PC-9 (cell line): ENCODE data around the gene CALB2. TPM values are rescaled to one million over a fixed set of nuclear protein-coding genes. Genes with fewer than 3 reads are reported as not detected.

Experiments used
- BruUV-seq: library from RNA; stranded (reverse); fragments of 400-500 nt; replicated peaks from 2 replicates; lab custom pipeline; 2021; lab: Mats Ljungman, UMichigan
- CTCF ChIA-PET: fragments of 300-600 bp; sonication (Branson Sonifier 250); formaldehyde crosslinking; loops from one replicate; lab custom pipeline; 2022; ENCODE audit warnings: antibody characterized with exemption; lab: Charles Lee
- POLR2A ChIA-PET: fragments of 300-600 bp; sonication (Branson Sonifier 250); formaldehyde crosslinking; loops from one replicate; lab custom pipeline; 2022; ENCODE audit warnings: antibody characterized with exemption; ENCODE audit not compliant: unreplicated experiment; lab: Charles Lee
- DNase-seq, 2 experiments: peaks; one replicate each; pipeline versions ENCODE4 v3.0.0 to v3.0.0-alpha.2; 2015 to 2022; ENCODE audit warnings: mixed read lengths in 1 of 2
- H2AFZ ChIP-seq: fragments of 200-600 bp; sonication (generic); 2 replicates; pipeline ENCODE4 v1.8.1; 2017; ENCODE audit warnings: antibody characterized with exemption
- H3F3A ChIP-seq: fragments of 200-600 bp; sonication (generic); 2 replicates; pipeline ENCODE4 v1.8.1; 2017; ENCODE audit warnings: antibody characterized with exemption, mild to moderate bottlenecking, low read depth; ENCODE audit not compliant: insufficient read depth
- H3K27ac ChIP-seq: fragments of 200-600 bp; sonication (generic); 2 replicates; pipeline ENCODE4 v1.6.1; 2016; ENCODE audit warnings: mixed run types
- H3K27me3 ChIP-seq: fragments of 200-600 bp; sonication (generic); 2 replicates; pipeline ENCODE4 v1.6.1; 2016; ENCODE audit warnings: low read depth, mixed run types; ENCODE audit not compliant: insufficient read depth
- H3K36me3 ChIP-seq: fragments of 200-600 bp; sonication (generic); 2 replicates; pipeline ENCODE4 v1.6.1; 2016; ENCODE audit warnings: low read depth, mixed run types
- H3K4me1 ChIP-seq: fragments of 200-600 bp; sonication (generic); replicated peaks from 2 replicates; pipeline ENCODE4 v1.6.1; 2016; ENCODE audit warnings: mixed run types; ENCODE audit not compliant: insufficient read depth
- H3K4me2 ChIP-seq: fragments of 200-600 bp; sonication (generic); 2 replicates; pipeline ENCODE4 v1.6.1; 2017; ENCODE audit warnings: mixed run types
- H3K4me3 ChIP-seq: fragments of 200-600 bp; sonication (generic); 2 replicates; pipeline ENCODE4 v1.6.1; 2016; ENCODE audit warnings: mixed run types
- H3K79me2 ChIP-seq: fragments of 200-600 bp; sonication (generic); 2 replicates; pipeline ENCODE4 v1.6.1; 2017; ENCODE audit warnings: low read depth, mixed run types
- H3K9me2 ChIP-seq: fragments of 200-600 bp; sonication (generic); 2 replicates; pipeline ENCODE4 v1.8.1; 2017; ENCODE audit warnings: mild to moderate bottlenecking; ENCODE audit not compliant: insufficient read depth
- H3K9me3 ChIP-seq: fragments of 200-600 bp; sonication (generic); 2 replicates; pipeline ENCODE4 v1.8.1; 2016; ENCODE audit warnings: low read depth; ENCODE audit not compliant: insufficient read depth
- H4K20me1 ChIP-seq: fragments of 200-600 bp; sonication (generic); 2 replicates; pipeline ENCODE4 v1.8.1; 2017; ENCODE audit not compliant: insufficient read depth
- EZH2 ChIP-seq: fragments of 200-600 bp; sonication (generic); IDR thresholded peaks from 2 replicates; pipeline ENCODE4 v1.8.0; 2017; ENCODE audit warnings: antibody characterized with exemption, low read depth
- intact Hi-C: fragments of 100-400 bp; cut with micrococcal nuclease; formaldehyde crosslinking; loops from one replicate; pipeline ENCODE4 v1.10.0; 2022; ENCODE audit not compliant: unreplicated experiment
- total RNA-seq: library from RNA; stranded (reverse); gene quantifications from 2 replicates; pipeline ENCODE4 v1.2.3, GENCODE V29; 2021
- TF ChIP-seq, protein P1 (sequence below): fragments of 200-600 bp; sonication (generic); conservative IDR thresholded peaks from 2 replicates; pipeline ENCODE4 v1.6.1; 2017; ENCODE audit warnings: mixed run types, antibody characterized with exemption, mild to moderate bottlenecking, moderate library complexity

Gene CALB2
- total RNA-seq, 1 experiment from 2014 or later: 135 TPM

DNA sequence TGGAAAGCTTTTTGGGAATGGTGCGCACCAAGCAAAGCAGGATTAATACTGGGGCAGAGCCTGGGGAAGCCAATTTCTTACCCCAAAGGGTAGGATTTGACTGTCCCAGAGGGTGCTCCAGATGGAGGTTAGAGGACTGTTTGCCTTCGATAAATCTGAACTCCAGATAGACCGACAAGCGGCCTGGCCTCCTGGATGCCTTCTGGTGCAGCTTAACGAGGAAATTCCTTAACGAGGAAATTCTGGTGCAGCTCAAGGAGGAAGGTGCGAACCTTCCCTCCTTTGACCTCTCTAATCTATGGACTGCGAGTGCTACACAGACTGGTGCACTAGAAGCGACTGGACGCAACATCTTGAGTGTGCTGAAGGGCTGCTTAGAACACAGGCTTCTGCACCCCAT lies 6.5 kb downstream of the CALB2 start:
- H3K27me3 ChIP-seq: no peaks in the 10 kb centered on the region
- POLR2A ChIA-PET: no interaction called here
- peaks cover 22% of the 10 kb centered on the region for H3K4me1 ChIP-seq
- no peaks in the 10 kb centered on the region for H3K9me3 ChIP-seq
- intact Hi-C loops: no loop called here
- peaks cover 82% of the 10 kb centered on the region for H4K20me1 ChIP-seq
- peaks cover 83% of the 10 kb centered on the region for H3K79me2 ChIP-seq
- no TSS peak for BruUV-seq
- CTCF ChIA-PET: no interaction called here
- no peak overlapping the region for H3K27ac ChIP-seq
- TF ChIP-seq, protein P1, sequence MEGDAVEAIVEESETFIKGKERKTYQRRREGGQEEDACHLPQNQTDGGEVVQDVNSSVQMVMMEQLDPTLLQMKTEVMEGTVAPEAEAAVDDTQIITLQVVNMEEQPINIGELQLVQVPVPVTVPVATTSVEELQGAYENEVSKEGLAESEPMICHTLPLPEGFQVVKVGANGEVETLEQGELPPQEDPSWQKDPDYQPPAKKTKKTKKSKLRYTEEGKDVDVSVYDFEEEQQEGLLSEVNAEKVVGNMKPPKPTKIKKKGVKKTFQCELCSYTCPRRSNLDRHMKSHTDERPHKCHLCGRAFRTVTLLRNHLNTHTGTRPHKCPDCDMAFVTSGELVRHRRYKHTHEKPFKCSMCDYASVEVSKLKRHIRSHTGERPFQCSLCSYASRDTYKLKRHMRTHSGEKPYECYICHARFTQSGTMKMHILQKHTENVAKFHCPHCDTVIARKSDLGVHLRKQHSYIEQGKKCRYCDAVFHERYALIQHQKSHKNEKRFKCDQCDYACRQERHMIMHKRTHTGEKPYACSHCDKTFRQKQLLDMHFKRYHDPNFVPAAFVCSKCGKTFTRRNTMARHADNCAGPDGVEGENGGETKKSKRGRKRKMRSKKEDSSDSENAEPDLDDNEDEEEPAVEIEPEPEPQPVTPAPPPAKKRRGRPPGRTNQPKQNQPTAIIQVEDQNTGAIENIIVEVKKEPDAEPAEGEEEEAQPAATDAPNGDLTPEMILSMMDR: no peak
- TF ChIP-seq EZH2: no peak
- no peak overlapping the region for H3K4me2 ChIP-seq
- H3F3A ChIP-seq: peaks cover 37% of the 10 kb centered on the region; the same call in 1 of the 2 replicates
- peaks cover 58% of the 10 kb centered on the region for H3K36me3 ChIP-seq
- H2AFZ ChIP-seq: no peak overlapping the region
- no peaks in the 10 kb centered on the region for H3K9me2 ChIP-seq
- H3K4me3 ChIP-seq: no peak overlapping the region
- DNase-seq: no peak

DNA sequence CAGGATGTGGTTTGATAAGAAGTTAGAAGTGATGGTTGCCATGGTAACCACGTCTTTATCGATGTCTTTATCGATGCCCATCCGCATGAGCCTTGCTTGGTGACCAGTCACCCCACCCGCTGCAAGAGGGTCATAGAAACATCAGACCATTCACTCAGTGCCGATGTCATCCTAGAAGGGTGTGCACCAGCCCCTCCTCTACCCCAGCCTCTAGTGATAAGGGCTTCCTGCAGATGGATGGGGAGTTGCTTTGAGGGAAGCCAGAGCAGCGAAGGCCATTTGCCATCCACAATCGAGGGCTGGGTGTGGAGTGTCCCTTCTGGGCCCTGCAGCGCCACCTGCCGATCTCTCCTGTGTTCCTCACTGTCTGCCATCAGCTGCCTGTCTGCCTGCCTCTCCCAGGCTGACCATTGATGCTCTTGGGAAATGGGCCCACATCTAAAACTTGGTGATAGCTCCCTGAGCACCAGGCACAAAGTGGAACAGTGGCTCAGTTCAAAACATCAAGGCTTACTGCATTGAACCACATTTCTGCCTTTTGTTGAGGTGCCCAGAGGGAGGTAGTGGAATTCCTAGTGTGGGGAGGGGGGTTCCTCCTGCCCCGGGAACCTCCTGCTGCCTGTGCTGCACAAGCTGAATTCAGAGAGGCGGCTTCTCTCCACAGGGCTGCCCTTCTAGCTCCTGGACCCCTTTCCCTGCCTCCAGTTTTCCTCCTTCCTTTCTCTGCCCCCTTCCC lies 8.9 kb downstream of the CALB2 start:
- Histone ChIP-seq H4K20me1 (peaks cover 81% of the 10 kb centered on the region), H2AFZ (no peak overlapping the region), H3K4me1 (peaks cover 2% of the 10 kb centered on the region; the same call in 1 of the 2 replicates), H3K4me2 (no peak overlapping the region), H3K27me3 (no peaks in the 10 kb centered on the region), H3K79me2 (peaks cover 59% of the 10 kb centered on the region), H3F3A (peaks cover 33% of the 10 kb centered on the region; the same call in 1 of the 2 replicates), H3K9me3 (no peaks in the 10 kb centered on the region), H3K27ac (no peak overlapping the region), H3K4me3 (no peak overlapping the region), H3K36me3 (peaks cover 55% of the 10 kb centered on the region), H3K9me2 (no peaks in the 10 kb centered on the region)
- peak; percentile 38 to 44 for DNase-seq
- intact Hi-C loops: no loop called here
- POLR2A ChIA-PET: no interaction called here
- BruUV-seq: no TSS peak
- CTCF ChIA-PET: no interaction called here
- TF ChIP-seq, protein P1: peak; percentile 57; the same call in 1 of the 2 replicates
- no peak for TF ChIP-seq EZH2

DNA sequence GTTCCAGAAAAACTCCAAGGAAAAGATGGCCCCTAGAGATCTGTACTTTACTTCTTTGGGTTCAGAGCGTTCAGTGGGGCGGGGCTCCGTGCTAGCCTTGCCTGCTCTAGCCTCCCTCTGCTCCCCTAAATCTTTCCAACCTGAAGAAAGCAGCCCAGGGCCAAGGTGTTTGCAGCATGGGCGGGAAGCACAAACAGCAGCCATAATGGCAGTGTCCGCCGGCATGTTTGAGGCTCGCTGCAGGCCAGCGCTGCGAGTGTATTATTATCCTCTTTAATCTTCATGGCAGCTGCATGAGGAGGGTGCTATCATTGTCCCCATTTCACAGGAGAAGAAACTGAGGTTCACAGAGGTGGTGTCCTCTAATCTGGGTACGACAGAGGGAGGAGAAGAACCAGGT lies 10.4 kb downstream of the CALB2 start:
- Histone ChIP-seq H3K4me3 (no peak overlapping the region), H3K4me2 (no peak overlapping the region), H2AFZ (no peak overlapping the region), H3K9me2 (no peaks in the 10 kb centered on the region), H3F3A (peaks cover 33% of the 10 kb centered on the region; the same call in 1 of the 2 replicates), H4K20me1 (peaks cover 74% of the 10 kb centered on the region), H3K27me3 (no peaks in the 10 kb centered on the region), H3K9me3 (no peaks in the 10 kb centered on the region), H3K4me1 (no peaks in the 10 kb centered on the region), H3K27ac (no peak overlapping the region), H3K36me3 (peaks cover 45% of the 10 kb centered on the region), H3K79me2 (peaks cover 44% of the 10 kb centered on the region)
- no TSS peak for BruUV-seq
- DNase-seq: no peak
- TF ChIP-seq EZH2: no peak
- TF ChIP-seq, protein P1: no peak
- ChIA-PET CTCF (no interaction called here), POLR2A (no interaction called here)
- intact Hi-C loops: no loop called here
